Measurements from ENCODE around the gene SLC25A29.
"Not testable (repeated sequence)": the region's sequence is repeated elsewhere in the genome, so short reads cannot be mapped to it uniquely, and the experiment has no call there.

Gene SLC25A29

GRCh38 chr14:100312110-100312876 is 6.0 kb upstream of the SLC25A29 start:
- not testable (repeated sequence) for DNase-seq (ENCODE audit: low read depth)

GRCh38 chr14:100309028-100309737 is 2.9 kb upstream of the SLC25A29 start:
- no peak for DNase-seq (ENCODE audit: low read depth)

- not testable (repeated sequence) for DNase-seq (ENCODE audit: low read depth)
These were observed 2.2 kb upstream of the SLC25A29 start for GRCh38 chr14:100308427-100308792.

GRCh38 chr14:100307766-100308426 is 1.7 kb upstream of the SLC25A29 start:
- no peak for DNase-seq (ENCODE audit: low read depth)

GRCh38 chr14:100306998-100307765 is 938 bp upstream of the SLC25A29 start:
- DNase-seq (ENCODE audit: low read depth) = no peak

GRCh38 chr14:100305324-100306100 is 732 bp downstream of the SLC25A29 start:
- DNase-seq (ENCODE audit: low read depth) = peak; percentile 34

- no peak for DNase-seq (ENCODE audit: low read depth)
These were observed 1.4 kb downstream of the SLC25A29 start for GRCh38 chr14:100304825-100305323.

- no peak for DNase-seq (ENCODE audit: low read depth)
These were observed 2.3 kb downstream of the SLC25A29 start for GRCh38 chr14:100303925-100304324.

GRCh38 chr14:100303179-100303578 is 3.1 kb downstream of the SLC25A29 start:
- DNase-seq (ENCODE audit: low read depth) = no peak

- DNase-seq (ENCODE audit: low read depth) = no peak
These were observed 3.6 kb downstream of the SLC25A29 start for GRCh38 chr14:100302616-100303015.

GRCh38 chr14:100299238-100299560 is 7.0 kb downstream of the SLC25A29 start:
- DNase-seq (ENCODE audit: low read depth) = no peak

- DNase-seq (ENCODE audit: low read depth) = no peak
These were observed 7.5 kb downstream of the SLC25A29 start for GRCh38 chr14:100298551-100299237.

GRCh38 chr14:100297320-100298300 is 8.6 kb downstream of the SLC25A29 start:
- DNase-seq (ENCODE audit: low read depth) = no peak

- DNase-seq (ENCODE audit: low read depth) = not testable (repeated sequence)
These were observed 9.5 kb downstream of the SLC25A29 start for GRCh38 chr14:100296729-100297128.

- no peak for DNase-seq (ENCODE audit: low read depth)
These were observed 10.1 kb downstream of the SLC25A29 start for GRCh38 chr14:100296106-100296651.

GRCh38 chr14:100295376-100296105 is 10.7 kb downstream of the SLC25A29 start:
- no peak for DNase-seq (ENCODE audit: low read depth)

GRCh38 chr14:100294963-100295330 is 11.3 kb downstream of the SLC25A29 start:
- DNase-seq (ENCODE audit: low read depth) = no peak

- DNase-seq (ENCODE audit: low read depth) = no peak
These were observed 11.9 kb downstream of the SLC25A29 start for GRCh38 chr14:100294213-100294962.
